ENCODE measurements around the gene ZCCHC24.

The ZCCHC24 gene

DNA sequence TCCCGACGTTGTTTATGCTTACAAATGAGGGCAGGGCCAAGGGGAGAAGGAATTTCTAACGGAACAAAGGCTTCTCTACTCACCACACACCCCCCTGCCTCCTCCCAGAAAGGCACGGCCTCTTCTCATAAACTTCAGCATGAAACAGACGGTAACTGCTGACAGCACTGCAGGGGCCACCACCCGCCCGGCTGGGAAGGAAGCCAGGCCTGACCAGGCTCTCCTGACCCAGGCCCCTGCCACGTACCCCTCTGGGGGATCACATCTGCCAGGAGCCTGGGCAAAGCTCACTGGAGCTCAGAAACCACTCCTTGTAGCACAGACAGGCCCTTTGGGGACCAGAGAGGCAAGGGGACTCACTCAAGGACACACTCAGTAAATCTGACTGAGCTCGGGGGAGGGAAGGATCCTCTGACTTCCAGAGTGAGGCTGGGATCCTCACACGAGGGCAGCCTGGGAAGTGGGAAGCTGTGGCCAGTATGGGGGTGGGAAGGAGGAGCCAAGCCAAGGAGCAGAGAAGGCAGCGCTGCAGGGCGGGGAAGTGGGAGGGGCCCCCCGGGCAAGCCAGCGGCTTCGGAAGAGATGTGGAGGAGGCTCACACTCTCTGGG is 46.1 kb downstream of the ZCCHC24 start:
- DNase-seq (ENCODE audit: low read depth in 2 of 2), result no peak

DNA sequence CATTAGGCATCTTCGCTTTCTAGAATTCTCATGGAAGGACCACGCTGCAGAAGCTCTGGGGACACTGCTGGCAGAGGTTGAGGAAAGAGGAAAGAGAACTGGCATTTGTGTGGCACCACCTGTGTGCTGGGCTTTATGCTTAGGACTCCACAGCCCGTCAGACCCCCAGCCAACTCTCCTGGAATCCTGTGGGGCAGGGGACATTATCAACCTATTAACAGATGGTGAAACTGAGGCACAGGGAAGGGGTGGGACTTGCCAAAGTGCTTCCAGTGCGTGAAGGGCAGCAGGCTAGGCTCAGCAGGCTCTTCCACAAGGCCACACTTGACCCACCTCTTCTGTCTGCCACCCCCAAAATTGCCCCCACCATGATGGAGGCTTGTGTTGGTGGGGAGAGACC is 46.8 kb downstream of the ZCCHC24 start:
- no peak for DNase-seq (ENCODE audit: low read depth in 2 of 2)

DNA sequence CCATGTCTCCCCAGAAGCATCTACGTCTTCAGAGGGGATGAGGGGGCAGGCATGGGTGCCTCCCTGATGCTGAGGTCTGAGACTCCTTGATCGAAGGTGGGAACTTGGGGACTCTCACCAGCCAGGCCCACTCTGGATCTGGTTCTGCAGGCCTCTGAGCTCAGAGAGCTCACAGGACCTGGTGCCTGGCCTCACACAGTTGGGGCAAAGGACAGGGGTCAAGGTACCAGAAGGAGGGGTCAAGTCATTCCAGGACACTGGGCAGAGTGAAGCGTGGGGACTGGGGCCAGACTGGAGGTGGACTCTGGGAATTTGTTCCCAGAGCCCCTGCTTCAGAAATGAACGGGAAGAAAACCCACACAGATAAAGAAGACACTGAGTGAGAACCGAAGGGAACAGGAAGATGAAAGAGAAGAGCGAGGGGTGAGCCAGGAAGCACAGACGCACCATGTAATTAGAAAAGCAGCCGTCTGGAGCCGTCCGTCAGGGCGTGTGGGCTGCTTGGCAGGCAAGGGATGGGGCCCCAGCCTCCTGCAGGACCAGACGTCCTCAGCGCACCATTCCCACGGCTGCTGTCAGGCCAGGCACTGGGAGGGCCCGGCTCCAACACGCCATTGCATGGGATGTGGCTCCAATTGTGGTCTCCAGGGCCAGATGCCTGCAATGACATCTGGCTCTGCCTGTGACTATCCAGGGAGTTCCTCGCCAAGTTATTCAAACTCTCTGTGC is 47.7 kb downstream of the ZCCHC24 start:
- no peak for DNase-seq (ENCODE audit: low read depth in 2 of 2)

DNA sequence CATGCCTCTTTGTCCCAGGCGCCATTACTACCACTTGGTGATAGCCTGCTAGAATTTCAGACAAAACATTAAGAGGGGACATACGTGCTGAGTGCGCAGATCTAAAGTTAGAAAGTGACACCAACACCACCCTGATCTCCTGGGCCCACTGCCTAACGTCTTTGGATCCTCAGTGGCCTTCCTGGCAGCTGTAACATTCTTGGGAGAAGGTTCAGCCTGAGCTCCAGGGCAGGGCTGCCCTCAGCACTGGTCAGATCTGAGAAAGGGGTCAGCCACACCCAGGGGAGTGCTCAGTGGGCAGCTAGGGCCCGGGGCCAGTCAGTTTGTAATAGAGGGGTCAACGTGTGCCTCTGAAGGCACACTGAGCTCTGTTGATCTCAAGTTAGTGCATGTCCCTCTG is 48.4 kb downstream of the ZCCHC24 start:
- no peak for DNase-seq (ENCODE audit: low read depth in 2 of 2)

DNA sequence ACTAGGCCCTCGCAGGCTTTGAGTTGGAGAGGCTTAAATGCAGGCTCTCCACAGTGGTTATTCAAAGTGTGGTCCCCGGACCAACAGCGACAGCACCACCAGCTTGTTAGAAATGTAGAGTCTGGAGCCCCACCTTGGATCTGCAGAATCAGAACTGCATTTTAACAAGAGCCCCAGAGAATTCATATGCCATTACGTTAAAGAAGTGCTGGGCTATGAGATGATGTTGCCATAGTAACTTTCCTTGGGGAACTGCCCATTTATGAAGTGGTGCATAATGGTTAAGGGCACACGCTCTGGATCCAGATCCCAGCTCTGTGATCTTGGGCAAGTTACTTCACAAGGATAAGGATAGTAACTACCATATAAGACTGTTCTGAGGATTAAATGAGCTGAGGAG is 48.9 kb downstream of the ZCCHC24 start:
- no peak for DNase-seq (ENCODE audit: low read depth in 2 of 2)

DNA sequence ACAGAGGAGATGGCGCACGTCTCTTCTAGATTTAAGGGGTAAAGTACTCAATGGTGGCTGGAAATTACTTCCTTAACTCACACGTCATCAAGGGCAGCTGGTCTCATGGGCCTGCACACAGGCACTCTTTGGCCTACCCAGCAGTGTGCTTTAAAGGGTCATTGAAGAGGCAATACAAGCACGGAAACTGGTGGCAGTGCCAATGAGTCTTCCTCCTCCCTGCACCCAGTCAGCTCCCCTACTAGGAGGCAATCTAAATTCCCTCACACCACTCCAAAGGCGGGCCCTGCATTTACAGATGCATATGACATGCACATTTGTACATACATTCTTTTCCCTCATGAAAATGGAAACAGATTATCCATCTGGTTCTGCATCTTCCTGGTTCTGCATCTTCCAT is 50.8 kb downstream of the ZCCHC24 start:
- no peak for DNase-seq (ENCODE audit: low read depth in 2 of 2)

DNA sequence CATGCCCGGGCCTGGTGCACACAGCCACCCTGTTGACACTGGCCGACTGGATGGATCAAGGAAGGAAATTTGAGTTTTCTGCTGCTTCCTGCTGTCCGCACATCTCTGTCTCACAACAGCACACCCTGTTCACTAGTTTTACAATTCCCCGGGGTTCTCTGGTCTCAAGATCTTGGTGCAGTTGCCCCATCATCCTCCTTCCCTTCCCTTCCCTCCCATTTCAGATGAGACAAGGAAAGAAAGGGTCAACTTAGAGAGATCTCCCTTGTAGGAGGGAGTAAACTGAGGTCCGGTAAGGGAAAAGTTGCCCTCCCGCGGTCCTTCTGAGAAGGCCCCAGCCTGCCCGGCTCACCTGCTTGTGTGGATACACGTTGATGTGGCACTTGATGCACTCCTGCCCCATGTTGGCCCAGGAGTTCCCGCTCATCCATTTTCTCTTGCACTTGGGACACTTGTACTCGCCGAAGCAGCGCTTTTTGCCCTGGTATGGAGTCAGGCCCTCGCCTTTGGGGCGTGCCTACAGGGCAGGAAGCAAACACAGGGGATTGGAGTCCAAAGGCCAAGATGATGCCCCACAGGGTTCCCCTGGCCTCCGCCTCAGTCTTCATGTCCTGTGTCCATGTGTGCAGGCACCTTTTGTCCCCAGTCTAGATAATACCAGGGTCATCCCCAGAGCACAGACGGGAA is 51.4 kb downstream of the ZCCHC24 start:
- DNase-seq (ENCODE audit: low read depth in 2 of 2), result no peak

DNA sequence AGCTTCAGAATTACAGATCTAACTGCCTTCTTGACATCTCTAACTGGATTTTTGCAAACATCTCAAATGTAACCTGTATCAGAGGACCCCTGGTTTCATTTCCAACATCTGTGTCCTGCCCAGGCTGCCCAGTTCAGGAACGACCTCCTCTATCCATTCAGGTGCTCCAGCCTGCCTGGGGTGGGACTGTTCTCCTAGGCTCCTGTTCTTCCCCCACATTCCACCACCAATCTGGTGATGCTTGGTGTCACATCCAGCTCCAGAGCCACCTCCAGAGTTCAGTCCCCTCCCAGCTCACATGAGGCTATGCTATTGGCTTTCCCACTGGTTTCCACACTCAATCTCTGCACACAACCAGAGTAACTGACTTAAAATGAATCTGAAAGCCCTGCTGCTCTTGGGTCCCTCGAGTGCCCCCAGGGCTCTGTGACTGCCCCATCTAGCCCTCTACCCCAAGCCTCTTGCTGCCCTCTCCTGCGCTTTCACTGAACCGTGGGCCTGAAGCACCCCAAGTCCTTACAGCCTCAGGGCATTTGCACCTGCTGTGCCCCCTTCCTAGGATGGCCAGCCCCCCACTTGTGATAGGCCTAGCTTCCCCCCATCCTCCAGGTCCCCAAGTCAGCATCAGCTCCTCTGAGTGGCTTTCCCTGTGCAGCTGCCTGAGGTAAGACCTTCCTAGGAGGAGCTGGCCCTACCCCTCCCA is 52.1 kb downstream of the ZCCHC24 start:
- no peak for DNase-seq (ENCODE audit: low read depth in 2 of 2)

DNA sequence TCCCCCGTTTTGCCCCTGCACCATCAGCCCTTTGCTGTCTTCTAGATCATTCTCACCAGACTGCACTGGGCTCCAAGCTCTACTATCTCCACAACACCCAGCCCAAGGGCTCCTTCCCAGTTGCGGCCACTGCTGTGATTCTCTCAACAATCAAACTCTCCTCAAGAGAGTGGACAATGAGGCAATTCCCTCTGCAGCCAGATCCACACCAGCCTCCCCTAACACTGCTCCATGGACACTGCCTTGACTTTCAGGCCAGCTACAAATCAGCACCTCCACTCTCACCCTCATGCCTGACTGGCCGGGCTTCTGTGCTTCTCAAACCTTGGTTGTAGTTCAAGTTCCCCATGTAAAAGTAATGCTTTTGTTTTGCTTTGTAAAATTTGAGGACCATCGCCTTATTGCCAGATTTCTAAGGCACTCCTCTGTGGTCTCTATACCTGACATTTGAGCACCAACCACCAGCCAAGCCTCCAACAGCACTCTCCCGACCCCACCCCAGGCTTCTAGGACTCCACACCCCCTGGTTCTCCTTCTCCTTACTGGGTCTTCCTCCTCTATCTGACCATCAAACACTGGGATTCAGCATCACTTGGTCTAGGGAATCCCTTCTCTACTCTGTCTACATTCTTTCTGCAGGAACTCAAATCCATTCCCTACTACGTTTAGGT is 52.8 kb downstream of the ZCCHC24 start:
- DNase-seq (ENCODE audit: low read depth in 2 of 2), result no peak

DNA sequence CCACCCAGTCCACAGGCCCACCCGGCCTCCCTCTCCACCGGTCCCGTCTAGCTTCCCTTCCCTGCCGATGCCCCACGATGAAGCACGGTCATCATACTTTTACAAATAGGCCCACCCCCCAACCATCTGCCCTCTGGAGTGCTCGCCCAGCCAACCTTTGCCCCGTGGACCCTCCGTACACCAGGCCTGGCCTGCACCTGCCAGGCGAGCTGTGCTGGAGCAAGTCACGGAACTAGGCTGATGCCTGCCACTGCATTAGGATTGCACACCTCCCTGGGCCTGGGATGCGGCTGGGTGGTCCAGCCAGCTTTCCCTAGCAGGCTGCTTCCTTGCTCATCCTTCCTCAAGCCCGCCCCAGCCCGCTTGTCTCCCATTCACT is 53.4 kb downstream of the ZCCHC24 start:
- no peak for DNase-seq (ENCODE audit: low read depth in 2 of 2)

DNA sequence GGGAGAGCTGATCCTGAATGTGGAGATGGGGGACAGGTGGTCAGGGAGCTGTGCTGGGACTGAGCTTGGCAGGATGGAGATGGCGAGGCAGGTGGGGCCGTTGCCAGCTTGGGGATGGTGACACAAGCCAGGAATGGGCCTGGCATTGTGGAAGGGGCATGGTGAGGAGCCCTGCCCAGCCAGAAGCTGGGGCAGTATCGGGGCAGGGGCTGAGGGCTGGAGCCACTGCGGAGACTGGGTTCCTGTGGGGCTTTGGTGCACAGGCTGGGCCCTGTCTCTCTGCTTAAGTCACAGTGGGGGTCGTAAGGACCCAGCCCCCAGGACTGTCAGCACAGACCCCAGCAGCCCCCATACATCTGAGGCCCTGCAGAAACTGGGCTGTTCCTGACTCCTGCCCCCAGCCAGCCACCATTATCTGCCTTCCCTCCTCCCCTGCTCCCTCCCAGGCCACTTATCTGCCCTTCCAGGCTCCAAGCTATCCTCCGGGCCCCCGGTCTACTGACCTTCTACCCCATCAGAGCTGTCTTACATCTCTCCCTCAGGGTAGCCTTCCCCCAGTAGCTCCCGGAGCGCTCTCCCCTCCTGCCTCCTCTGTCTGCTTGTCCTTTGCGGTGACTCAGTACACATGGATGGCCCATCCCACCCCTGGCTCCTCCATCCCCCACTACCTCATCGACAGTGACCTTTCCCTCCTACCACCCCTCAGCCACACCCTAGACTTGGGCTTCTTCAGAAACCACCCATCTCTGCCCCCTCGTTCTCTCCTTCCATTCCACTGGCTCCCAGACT is 54.0 kb downstream of the ZCCHC24 start:
- DNase-seq (ENCODE audit: low read depth in 2 of 2), result no peak

DNA sequence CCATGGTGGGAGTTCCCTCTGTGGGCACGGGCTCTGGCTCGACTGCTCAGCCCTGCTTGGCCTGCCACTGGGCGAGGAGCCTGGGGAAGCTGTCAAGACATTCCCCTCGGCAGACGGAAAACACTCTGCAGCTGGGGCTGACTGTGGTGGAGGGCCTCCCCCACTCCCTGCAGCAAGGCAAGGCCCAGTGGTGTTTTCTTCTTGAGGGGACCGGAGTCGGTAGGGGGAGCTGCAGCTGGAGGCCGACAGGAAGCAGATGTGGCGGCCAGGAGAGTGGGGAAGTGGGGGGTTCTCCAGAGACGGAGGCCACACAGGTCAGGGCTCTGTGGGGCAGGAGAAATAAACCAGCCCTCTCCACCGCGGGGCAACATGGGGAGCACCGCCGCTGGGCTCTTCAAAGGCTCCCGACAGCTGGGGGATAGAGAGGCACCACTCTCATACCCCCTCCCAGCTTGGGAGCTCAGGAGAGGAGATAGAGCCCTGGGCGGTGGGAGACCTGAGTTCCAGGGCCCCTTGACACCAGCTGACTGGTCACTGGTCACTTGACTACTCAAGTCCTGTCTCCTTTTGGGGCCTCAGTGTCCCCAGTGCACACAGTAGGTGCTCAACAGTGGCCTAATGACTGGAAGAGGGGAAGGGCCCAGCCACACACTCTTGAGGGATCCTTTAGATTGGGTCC is 54.7 kb downstream of the ZCCHC24 start:
- DNase-seq (ENCODE audit: low read depth in 2 of 2), result no peak

DNA sequence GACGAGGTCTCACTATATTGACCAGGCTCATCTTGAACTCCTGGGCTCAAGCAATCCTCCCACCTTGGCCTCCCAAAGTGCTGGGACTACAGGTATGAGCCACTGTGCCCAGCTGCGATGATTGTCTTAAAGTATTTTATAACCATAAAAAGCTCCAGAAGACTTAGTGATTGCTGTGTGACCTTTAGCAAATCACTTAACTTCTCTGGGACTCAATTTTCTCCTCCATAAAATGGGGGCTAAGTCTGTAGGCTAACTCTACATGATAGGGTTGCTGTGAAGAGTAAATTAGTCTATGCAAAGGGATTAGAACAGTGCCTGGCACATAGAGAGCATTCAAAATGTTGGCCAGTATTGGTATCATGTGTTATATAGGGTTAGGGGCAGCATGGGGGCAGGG is 55.4 kb downstream of the ZCCHC24 start:
- DNase-seq (ENCODE audit: low read depth in 2 of 2), result no peak

DNA sequence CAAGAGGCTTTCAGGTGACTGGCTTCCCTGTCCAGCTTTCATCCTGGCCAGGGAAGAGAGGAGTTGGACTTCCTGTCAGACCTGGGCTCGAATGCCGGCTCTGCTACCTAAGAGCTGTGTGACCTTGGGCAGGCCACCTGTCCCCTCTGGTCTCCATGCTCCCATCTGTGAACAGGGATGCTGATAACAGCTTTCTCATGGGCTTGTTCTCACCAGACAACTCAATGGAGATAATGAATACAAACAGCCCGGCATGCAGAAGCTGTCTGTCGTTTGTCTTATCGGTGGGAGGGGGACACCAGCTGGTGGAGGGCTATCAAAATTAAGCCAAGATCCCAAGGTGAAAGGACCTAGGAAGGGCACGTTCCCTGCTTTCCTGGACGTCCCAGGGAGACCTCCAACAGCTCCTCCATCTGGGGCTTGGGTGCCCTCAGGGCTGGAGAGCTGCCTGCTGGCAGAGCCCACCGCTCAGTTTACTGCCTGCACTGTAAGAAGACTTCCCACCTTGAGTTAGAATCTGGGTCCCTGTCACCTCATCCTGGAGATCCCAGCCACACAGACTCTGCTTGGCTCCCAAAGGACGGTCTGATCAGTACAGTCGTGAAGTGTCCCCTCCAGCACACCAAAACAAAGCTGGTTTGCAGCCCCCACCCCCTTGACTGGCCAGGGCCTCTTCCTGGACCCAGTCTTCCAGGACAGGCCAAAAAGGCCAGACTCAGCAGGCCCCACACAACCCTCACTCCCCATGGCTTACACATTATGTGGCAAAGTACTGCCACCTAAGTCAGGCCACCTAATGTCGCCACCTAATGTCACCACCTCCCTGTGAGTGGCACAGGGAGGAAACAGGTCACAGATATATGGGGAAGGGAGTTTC is 57.2 kb downstream of the ZCCHC24 start:
- no peak for DNase-seq (ENCODE audit: low read depth in 2 of 2)

DNA sequence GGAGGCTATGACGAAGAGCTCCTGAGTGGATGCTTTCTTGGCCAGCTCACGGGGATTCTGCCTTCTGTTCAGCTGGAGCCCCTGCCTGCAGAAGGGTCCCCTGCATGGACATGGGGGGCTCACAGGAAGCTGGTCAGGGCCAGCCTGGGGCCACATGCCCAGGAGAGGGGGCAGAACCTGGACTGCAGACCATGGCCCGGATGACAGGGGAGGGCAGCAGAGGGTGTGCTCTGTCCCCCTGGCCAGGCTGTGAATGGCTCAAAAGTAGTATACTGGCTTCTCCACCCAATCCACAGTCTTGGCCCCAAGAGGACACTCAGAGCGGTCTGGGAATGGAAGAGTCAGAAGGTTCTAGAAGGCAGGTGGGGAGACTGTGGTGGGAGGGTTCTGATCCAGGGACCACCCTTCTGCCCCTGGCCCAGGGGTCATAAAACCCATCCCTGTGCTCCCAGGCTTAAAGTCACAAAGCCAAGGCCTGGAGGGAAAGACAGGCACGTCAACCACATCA is 57.9 kb downstream of the ZCCHC24 start:
- DNase-seq (ENCODE audit: low read depth in 2 of 2), result no peak

DNA sequence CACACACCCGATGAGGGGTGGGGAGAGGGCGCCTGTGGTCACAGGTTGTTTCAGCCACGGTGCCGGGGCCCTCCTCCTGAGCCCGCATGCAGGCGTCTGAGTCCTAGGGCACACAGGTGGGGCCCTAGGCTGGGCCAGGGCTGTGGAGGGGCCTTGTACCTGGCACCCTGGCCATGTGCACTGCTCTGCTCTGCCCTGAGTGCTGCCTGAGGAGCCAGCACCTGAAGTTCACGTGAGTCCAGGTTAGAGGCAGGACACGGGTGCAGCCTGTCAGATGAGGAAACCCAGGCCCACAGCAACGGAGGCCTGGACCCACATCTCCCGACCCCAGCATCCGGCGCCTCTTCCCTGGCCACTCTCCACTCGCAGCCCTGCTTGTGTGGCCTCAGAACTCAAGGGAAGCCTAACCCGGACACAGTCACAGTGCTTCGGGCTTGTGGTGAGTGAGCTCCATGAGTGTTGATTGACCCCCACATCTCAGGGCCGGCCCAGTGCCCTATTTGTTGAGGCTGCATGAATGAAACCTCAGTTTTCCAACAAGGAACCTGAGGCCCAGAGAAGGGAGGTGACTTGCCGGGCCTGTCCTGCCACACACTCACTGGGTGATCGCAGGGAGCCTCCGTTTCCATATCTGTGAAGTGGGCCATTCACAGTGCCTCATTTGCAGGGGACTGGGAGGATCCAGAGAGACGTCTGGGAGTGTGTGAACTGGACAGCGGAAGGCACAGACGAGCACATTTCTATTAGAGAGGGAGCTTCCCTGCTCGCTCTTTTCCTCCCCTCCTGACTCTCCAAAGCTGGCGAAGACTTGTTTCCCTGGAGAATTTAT is 58.6 kb downstream of the ZCCHC24 start:
- no peak for DNase-seq (ENCODE audit: low read depth in 2 of 2)

DNA sequence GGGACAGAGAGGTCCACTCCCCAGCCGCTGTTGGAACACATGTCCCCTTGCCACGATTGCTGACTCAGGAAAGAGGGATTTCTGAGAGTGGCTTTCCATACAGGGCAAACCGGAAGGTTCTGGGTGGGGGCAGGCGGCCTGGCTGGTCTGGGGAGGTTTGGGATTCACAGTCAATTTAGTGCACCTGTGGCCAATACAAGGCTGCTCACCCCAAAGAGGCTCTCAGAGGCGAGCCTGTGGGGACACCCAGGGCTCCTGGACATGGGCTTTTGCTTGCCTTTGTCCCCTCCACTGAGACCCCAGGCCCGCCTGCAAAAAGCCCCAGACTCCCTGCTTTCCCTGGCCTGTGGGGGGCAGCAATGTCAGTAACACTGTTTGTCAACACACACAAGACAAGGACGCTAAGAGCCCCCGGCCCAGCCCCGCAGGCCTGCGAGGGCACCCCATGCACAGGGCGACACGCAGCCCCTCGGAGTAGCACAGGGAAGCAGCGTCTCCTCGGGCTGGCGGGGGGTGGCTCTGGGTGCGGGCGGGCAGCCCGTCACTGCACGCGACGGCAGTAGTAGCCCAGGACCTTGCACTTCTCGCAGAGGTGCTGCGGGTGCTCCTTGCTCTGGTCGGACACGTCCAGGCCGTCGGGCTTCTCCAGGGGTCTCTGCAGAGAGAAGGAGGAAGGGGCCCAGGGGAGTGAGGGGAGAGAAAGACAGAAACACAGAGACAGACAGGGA is 59.5 kb downstream of the ZCCHC24 start:
- DNase-seq (ENCODE audit: low read depth in 2 of 2), result no peak

DNA sequence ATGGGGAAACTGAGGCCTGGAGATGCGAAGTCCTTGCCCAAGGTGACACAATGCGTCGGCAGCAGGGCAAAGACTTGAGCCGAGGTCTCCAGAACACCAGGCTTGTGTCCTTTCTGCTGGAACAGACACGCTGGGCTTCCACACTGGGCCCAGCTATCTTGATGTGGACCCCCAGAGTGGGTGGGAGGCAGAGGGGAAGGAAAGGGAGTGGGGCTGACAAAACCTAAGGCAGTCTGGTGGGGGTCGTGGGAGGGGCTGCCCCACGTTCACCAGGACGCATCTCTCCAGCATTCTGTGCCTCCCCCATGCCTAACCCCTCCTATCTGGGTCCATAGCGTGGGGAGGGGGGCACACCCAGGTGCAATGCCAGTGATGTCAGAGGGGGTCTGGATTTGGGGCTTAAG is 60.0 kb downstream of the ZCCHC24 start:
- no peak for DNase-seq (ENCODE audit: low read depth in 2 of 2)
